RKO (cell line): ENCODE data around the gene LCK.

Experiments
- DNase-seq: peaks from one replicate; pipeline ENCODE4 v3.0.0-alpha.2; 2016; ENCODE audit warnings: low spot score

The LCK gene

GRCh38 chr1:32327204-32327603, 76.1 kb downstream of the LCK start:
- DNase-seq, result no peak

DNA sequence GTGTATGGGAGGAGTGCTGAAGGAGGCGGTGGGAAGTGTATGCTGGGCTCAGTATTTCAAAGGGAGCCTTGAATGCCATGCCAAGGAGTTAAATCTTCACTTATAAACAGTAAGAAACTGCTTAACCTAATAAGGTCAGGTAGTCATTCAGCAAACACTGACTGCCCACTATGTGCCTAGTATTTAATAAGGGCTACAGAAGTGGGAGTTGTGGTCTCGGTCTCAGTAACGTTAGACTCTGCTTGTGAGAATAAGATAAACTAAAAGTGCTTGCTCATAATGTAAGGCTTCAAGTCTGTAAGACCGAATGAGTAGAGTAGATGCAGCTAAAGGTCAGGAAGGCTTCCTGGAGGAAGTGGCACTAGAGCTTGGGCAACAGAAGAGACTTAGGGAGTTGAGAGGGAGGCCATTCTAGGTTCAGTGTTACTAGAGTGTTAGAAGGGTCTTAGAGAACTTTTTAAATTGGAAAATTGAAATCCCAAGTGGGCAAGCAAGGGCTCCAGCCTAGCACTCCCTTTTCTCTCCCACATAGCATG, 78.9 kb downstream of the LCK start:
- no peak for DNase-seq

GRCh38 chr1:32330558-32331151, 79.6 kb downstream of the LCK start:
- no peak for DNase-seq

- no peak for DNase-seq
Observed at GRCh38 chr1:32331549-32331948, 80.5 kb downstream of the LCK start.

DNA sequence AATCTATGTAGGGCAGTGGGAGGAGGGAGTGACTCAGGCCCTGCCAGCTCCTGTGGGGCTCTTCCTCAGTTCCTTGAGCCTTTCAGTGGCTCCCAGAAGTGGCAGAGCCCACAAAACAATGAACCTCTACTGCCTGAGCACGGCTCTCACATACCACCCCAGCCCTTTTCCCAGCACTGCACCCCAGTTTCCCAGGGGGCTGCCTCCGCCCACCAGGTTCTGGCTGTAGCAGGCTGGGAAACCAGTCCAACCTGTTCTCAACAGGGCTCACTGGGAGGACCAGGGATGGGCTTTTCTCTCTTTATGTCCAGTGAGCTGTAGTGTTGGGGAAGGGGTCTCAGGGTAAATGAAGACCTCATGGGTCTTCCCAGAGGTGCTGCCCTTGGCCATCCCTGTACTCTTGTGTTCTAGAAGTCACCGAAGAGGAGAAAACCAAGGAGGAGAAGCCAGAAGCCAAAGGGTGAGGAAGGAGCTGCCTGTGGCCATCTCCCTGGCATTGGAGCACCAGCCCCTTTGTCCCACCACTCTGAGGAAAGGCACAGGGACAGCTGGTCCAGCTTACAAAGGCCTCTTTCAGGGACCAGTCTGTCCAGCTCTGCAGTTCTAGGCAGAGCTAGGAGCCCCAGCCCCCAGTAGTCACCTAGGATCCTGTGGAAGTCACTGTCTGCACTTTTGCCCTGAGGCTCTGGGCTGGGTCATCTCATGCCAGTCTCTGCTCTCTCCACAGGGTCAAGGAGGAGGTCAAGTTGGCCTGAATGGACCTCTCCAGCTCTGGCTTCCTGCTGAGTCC, 81.4 kb downstream of the LCK start:
- DNase-seq, result no peak

DNA sequence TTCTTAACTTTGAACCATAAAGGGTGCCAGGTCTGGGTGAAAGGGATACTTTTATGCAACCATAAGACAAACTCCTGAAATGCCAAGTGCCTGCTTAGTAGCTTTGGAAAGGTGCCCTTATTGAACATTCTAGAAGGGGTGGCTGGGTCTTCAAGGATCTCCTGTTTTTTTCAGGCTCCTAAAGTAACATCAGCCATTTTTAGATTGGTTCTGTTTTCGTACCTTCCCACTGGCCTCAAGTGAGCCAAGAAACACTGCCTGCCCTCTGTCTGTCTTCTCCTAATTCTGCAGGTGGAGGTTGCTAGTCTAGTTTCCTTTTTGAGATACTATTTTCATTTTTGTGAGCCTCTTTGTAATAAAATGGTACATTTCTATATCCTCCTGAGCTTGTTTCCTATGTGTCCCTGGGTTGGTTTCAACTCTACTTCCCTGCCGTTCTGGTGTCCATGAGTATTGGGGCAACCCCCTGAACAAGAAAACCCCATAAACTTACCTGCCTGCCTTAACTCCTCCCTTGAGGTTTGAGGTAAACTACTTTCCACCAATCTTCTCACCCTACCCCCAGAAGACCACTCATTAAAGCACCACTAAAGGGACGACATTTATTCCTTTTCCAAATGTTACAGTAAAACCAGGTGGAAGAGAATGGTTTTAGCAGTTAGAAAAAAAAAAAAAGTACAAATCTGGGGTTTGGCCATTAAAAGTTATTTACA, 82.3 kb downstream of the LCK start:
- DNase-seq, result no peak

- DNase-seq, result peak; percentile 28
Observed at GRCh38 chr1:32334274-32334861, 83.3 kb downstream of the LCK start.

GRCh38 chr1:32334864-32335534, 83.9 kb downstream of the LCK start:
- DNase-seq, result peak; percentile 50

GRCh38 chr1:32335535-32335789, 84.4 kb downstream of the LCK start:
- DNase-seq, result no peak
